ENCODE measurements around the gene RRM2. TPM values are rescaled to one million over a fixed set of nuclear protein-coding genes. Genes with fewer than 3 reads are reported as not detected.

Gene RRM2
- total and polyA plus RNA-seq, 2 experiments from 2014 or later, result 108 to 119 TPM

DNA sequence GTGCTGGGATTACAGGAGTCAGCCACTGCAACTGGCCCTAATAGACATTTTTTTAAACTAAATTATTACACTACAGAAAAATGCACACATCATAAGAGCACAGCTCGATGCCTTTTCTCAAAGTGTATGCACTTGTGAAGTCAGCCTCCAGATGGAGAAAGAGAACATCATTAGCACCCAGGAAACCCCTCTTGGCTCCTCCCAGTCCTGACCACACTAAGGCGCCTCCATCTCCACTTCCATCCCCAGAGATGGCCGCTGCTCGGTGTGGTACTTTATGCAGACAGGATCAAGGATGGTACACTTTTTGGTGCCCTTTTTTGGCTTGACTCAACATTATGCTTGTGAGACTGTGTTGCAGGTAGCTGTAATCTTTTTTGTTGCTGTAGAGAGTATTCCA is 34.8 kb downstream of the RRM2 start:
- H3F3A ChIP-seq (replicated peaks; ENCODE audit: low read depth), result no peaks in the 10 kb centered on the region
- H3K27ac ChIP-seq (ENCODE audit: low read depth), result no peak overlapping the region
- H3K9me2 ChIP-seq (ENCODE audit: insufficient read depth), result no peaks in the 10 kb centered on the region
- H3K4me1 ChIP-seq (ENCODE audit: insufficient read depth), result no peaks in the 10 kb centered on the region; the same call in 1 of the 2 replicates
- 0 out of 3 replicates have a peak, but pooled peaks cover 6% of the 10 kb centered on the region for H3K36me3 Mint-ChIP-seq (ENCODE audit: low read depth)
- H4K20me1 ChIP-seq (replicated peaks; ENCODE audit: insufficient read depth), result peaks cover 4% of the 10 kb centered on the region; the same call in 1 of the 2 replicates
- H3K79me2 ChIP-seq (replicated peaks; ENCODE audit: insufficient read depth), result no peaks in the 10 kb centered on the region
- no peak overlapping the region for H2AFZ ChIP-seq
- no peak overlapping the region for H3K4me3 Mint-ChIP-seq
- ATAC-seq (peak; percentile 19; the same call in 1 of the 3 replicates), DNase-seq (ENCODE audit: low spot score) (no peak)
- H3K4me2 ChIP-seq, result no peak overlapping the region
- no peak overlapping the region for H3K4me3 ChIP-seq
- no peaks in the 10 kb centered on the region for H3K36me3 ChIP-seq (ENCODE audit: insufficient read depth)
- H3K4me1 Mint-ChIP-seq, result peaks cover 9% of the 10 kb centered on the region; the same call in 2 of the 3 replicates
- TF ChIP-seq, protein P1, sequence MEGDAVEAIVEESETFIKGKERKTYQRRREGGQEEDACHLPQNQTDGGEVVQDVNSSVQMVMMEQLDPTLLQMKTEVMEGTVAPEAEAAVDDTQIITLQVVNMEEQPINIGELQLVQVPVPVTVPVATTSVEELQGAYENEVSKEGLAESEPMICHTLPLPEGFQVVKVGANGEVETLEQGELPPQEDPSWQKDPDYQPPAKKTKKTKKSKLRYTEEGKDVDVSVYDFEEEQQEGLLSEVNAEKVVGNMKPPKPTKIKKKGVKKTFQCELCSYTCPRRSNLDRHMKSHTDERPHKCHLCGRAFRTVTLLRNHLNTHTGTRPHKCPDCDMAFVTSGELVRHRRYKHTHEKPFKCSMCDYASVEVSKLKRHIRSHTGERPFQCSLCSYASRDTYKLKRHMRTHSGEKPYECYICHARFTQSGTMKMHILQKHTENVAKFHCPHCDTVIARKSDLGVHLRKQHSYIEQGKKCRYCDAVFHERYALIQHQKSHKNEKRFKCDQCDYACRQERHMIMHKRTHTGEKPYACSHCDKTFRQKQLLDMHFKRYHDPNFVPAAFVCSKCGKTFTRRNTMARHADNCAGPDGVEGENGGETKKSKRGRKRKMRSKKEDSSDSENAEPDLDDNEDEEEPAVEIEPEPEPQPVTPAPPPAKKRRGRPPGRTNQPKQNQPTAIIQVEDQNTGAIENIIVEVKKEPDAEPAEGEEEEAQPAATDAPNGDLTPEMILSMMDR (conservative IDR thresholded peaks at IDR 0.05; ENCODE audit: low read depth in 2 of 2), result 0 out of 4 replicates have a peak, but pooled peaks of 1 of the 2 experiments have one; percentile 8
- TF ChIP-seq ZNF114 (CRISPR knock-in tag; IDR thresholded peaks at IDR 0.05), result no peak
- H3K27ac Mint-ChIP-seq, result no peak overlapping the region
- H3K27me3 Mint-ChIP-seq (ENCODE audit: insufficient read depth, low read depth, poor library complexity), result peaks cover 15% of the 10 kb centered on the region
- H3K9me3 Mint-ChIP-seq, result no peaks in the 10 kb centered on the region
- no peaks in the 10 kb centered on the region for H3K27me3 ChIP-seq (ENCODE audit: insufficient read depth)

DNA sequence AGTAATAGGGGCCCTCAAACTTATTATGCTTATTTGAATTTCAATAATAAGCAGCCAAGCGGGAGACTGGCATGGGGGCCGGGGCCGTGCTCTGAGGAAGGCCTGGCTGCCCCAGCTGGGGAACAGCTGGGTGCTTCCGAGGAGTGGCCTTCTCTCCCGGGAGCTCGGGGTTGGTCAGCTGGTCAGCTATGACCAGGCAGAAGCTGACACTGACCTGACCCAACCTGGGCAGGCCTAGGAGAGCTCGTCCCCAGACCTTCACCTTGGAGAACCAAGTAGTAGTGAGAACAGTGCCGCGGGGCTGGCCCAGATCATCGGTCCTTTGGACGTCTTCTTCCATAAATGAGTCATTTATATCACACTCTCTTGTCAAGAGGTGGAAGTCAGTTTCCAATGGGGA is 36.1 kb downstream of the RRM2 start:
- H3K4me1 ChIP-seq (ENCODE audit: insufficient read depth), result no peaks in the 10 kb centered on the region; the same call in 1 of the 2 replicates
- Mint-ChIP-seq H3K36me3 (ENCODE audit: low read depth) (peaks cover 1% of the 10 kb centered on the region; the same call in 1 of the 3 replicates), H3K9me3 (no peaks in the 10 kb centered on the region), H3K27ac (no peak overlapping the region), H3K4me1 (peaks cover 9% of the 10 kb centered on the region; the same call in 2 of the 3 replicates), H3K4me3 (no peak overlapping the region), H3K27me3 (ENCODE audit: insufficient read depth, low read depth, poor library complexity) (peaks cover 16% of the 10 kb centered on the region)
- no peak overlapping the region for H2AFZ ChIP-seq
- no peaks in the 10 kb centered on the region for H3K79me2 ChIP-seq (replicated peaks; ENCODE audit: insufficient read depth)
- H3K36me3 ChIP-seq (ENCODE audit: insufficient read depth), result no peaks in the 10 kb centered on the region
- H3K9me2 ChIP-seq (ENCODE audit: insufficient read depth), result no peaks in the 10 kb centered on the region
- DNase-seq (ENCODE audit: low spot score) (no peak), ATAC-seq (no peak)
- H3K27ac ChIP-seq (ENCODE audit: low read depth), result no peak overlapping the region
- H3K4me3 ChIP-seq, result no peak overlapping the region
- 0 out of 2 replicates have a peak, but pooled peaks cover 4% of the 10 kb centered on the region for H4K20me1 ChIP-seq (replicated peaks; ENCODE audit: insufficient read depth)
- H3F3A ChIP-seq (replicated peaks; ENCODE audit: low read depth), result no peaks in the 10 kb centered on the region
- H3K4me2 ChIP-seq, result no peak overlapping the region
- H3K27me3 ChIP-seq (ENCODE audit: insufficient read depth), result no peaks in the 10 kb centered on the region
- TF ChIP-seq NANOG (IDR thresholded peaks at IDR 0.05; ENCODE audit: borderline replicate concordance) (no peak), ZNF331 (CRISPR knock-in tag; IDR thresholded peaks at IDR 0.05; ENCODE audit: low read depth) (no peak), CREB1 (CRISPR knock-in tag; IDR thresholded peaks at IDR 0.05; ENCODE audit: low read depth) (no peak), EZH2 (IDR thresholded peaks at IDR 0.05; ENCODE audit: low read depth, unreplicated experiment) (no peak)
- TF ChIP-seq, protein P2, sequence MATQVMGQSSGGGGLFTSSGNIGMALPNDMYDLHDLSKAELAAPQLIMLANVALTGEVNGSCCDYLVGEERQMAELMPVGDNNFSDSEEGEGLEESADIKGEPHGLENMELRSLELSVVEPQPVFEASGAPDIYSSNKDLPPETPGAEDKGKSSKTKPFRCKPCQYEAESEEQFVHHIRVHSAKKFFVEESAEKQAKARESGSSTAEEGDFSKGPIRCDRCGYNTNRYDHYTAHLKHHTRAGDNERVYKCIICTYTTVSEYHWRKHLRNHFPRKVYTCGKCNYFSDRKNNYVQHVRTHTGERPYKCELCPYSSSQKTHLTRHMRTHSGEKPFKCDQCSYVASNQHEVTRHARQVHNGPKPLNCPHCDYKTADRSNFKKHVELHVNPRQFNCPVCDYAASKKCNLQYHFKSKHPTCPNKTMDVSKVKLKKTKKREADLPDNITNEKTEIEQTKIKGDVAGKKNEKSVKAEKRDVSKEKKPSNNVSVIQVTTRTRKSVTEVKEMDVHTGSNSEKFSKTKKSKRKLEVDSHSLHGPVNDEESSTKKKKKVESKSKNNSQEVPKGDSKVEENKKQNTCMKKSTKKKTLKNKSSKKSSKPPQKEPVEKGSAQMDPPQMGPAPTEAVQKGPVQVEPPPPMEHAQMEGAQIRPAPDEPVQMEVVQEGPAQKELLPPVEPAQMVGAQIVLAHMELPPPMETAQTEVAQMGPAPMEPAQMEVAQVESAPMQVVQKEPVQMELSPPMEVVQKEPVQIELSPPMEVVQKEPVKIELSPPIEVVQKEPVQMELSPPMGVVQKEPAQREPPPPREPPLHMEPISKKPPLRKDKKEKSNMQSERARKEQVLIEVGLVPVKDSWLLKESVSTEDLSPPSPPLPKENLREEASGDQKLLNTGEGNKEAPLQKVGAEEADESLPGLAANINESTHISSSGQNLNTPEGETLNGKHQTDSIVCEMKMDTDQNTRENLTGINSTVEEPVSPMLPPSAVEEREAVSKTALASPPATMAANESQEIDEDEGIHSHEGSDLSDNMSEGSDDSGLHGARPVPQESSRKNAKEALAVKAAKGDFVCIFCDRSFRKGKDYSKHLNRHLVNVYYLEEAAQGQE (IDR thresholded peaks at IDR 0.05; ENCODE audit: unreplicated experiment), result no peak
- TF ChIP-seq, protein P3, sequence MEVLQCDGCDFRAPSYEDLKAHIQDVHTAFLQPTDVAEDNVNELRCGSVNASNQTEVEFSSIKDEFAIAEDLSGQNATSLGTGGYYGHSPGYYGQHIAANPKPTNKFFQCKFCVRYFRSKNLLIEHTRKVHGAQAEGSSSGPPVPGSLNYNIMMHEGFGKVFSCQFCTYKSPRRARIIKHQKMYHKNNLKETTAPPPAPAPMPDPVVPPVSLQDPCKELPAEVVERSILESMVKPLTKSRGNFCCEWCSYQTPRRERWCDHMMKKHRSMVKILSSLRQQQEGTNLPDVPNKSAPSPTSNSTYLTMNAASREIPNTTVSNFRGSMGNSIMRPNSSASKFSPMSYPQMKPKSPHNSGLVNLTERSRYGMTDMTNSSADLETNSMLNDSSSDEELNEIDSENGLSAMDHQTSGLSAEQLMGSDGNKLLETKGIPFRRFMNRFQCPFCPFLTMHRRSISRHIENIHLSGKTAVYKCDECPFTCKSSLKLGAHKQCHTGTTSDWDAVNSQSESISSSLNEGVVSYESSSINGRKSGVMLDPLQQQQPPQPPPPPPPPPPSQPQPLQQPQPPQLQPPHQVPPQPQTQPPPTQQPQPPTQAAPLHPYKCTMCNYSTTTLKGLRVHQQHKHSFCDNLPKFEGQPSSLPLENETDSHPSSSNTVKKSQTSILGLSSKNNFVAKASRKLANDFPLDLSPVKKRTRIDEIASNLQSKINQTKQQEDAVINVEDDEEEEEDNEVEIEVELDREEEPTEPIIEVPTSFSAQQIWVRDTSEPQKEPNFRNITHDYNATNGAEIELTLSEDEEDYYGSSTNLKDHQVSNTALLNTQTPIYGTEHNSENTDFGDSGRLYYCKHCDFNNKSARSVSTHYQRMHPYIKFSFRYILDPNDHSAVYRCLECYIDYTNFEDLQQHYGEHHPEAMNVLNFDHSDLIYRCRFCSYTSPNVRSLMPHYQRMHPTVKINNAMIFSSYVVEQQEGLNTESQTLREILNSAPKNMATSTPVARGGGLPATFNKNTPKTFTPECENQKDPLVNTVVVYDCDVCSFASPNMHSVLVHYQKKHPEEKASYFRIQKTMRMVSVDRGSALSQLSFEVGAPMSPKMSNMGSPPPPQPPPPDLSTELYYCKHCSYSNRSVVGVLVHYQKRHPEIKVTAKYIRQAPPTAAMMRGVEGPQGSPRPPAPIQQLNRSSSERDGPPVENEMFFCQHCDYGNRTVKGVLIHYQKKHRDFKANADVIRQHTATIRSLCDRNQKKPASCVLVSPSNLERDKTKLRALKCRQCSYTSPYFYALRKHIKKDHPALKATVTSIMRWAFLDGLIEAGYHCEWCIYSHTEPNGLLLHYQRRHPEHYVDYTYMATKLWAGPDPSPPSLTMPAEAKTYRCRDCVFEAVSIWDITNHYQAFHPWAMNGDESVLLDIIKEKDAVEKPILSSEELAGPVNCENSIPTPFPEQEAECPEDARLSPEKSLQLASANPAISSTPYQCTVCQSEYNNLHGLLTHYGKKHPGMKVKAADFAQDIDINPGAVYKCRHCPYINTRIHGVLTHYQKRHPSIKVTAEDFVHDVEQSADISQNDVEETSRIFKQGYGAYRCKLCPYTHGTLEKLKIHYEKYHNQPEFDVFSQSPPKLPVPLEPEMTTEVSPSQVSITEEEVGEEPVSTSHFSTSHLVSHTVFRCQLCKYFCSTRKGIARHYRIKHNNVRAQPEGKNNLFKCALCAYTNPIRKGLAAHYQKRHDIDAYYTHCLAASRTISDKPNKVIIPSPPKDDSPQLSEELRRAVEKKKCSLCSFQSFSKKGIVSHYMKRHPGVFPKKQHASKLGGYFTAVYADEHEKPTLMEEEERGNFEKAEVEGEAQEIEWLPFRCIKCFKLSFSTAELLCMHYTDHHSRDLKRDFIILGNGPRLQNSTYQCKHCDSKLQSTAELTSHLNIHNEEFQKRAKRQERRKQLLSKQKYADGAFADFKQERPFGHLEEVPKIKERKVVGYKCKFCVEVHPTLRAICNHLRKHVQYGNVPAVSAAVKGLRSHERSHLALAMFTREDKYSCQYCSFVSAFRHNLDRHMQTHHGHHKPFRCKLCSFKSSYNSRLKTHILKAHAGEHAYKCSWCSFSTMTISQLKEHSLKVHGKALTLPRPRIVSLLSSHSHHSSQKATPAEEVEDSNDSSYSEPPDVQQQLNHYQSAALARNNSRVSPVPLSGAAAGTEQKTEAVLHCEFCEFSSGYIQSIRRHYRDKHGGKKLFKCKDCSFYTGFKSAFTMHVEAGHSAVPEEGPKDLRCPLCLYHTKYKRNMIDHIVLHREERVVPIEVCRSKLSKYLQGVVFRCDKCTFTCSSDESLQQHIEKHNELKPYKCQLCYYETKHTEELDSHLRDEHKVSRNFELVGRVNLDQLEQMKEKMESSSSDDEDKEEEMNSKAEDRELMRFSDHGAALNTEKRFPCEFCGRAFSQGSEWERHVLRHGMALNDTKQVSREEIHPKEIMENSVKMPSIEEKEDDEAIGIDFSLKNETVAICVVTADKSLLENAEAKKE (CRISPR knock-in tag; IDR thresholded peaks at IDR 0.05), result no peak
- TF ChIP-seq, protein P4, sequence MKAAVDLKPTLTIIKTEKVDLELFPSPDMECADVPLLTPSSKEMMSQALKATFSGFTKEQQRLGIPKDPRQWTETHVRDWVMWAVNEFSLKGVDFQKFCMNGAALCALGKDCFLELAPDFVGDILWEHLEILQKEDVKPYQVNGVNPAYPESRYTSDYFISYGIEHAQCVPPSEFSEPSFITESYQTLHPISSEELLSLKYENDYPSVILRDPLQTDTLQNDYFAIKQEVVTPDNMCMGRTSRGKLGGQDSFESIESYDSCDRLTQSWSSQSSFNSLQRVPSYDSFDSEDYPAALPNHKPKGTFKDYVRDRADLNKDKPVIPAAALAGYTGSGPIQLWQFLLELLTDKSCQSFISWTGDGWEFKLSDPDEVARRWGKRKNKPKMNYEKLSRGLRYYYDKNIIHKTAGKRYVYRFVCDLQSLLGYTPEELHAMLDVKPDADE (IDR thresholded peaks at IDR 0.05), result no peak
